ENCODE results near the gene PPL. TPM values are rescaled to one million over a fixed set of nuclear protein-coding genes. Genes with fewer than 3 reads are reported as not detected.
A peak's percentile ranks its signal among the peaks of the same experiment; 100 is the strongest.

Gene PPL
- total and polyA plus RNA-seq, 2 of the 13 experiments (the other 11 are each of a cell fraction or from before 2014, with no cell fraction given): 5.7 to 6.6 TPM

GRCh38 chr16:4846901-4847773 lies 89.8 kb downstream of the PPL start, which contains the start of the genes GLYR1 and UBN1 (continued):
- TF ChIP-seq AHDC1 (CRISPR knock-in tag; IDR thresholded peaks at IDR 0.05; ENCODE audit: borderline replicate concordance): no peak
- no peak for TF ChIP-seq CENPX (CRISPR knock-in tag; IDR thresholded peaks at IDR 0.05)
- no peak for TF ChIP-seq E2F5 (CRISPR knock-in tag; conservative IDR thresholded peaks at IDR 0.05)
- no peak for TF ChIP-seq ZNF512 (CRISPR knock-in tag; IDR thresholded peaks at IDR 0.05)
- TF ChIP-seq HNRNPUL1 (IDR thresholded peaks at IDR 0.05; ENCODE audit: low read depth, low read length): no peak
- TF ChIP-seq ZNF101 (CRISPR knock-in tag; IDR thresholded peaks at IDR 0.05; ENCODE audit: borderline replicate concordance, low read depth): no peak
- no peak for TF ChIP-seq ZNF276 (CRISPR knock-in tag; IDR thresholded peaks at IDR 0.05; ENCODE audit: low read depth)
- TF ChIP-seq ZNF709 (CRISPR knock-in tag; IDR thresholded peaks at IDR 0.05): peak; percentile 61
- no peak for TF ChIP-seq RBM22 (optimal IDR thresholded peaks at IDR 0.05; ENCODE audit: low read length)
- no peak; the same call in 1 of the 2 replicates for TF ChIP-seq THRA (CRISPR knock-in tag; IDR thresholded peaks at IDR 0.05; ENCODE audit: borderline replicate concordance)
- TF ChIP-seq TFAP4 (IDR thresholded peaks at IDR 0.05; ENCODE audit: borderline replicate concordance, low read depth): peak; percentile 37; the same call in 1 of the 2 replicates
- TF ChIP-seq ZFP90 (CRISPR knock-in tag; IDR thresholded peaks at IDR 0.05; ENCODE audit: borderline replicate concordance): no peak

All from HepG2 (cell line).